GM21825 (cell line): ENCODE results near the gene NIPAL3.
A peak's percentile ranks its signal among the peaks of the same experiment; 100 is the strongest.
"Not testable (repeated sequence)": the region's sequence is repeated elsewhere in the genome, so short reads cannot be mapped to it uniquely, and the experiment has no call there.

ENCODE experiments used
- ATAC-seq: cut with Tn5 transposase; IDR thresholded peaks from one replicate; pipeline ENCODE4 v1.9.1; 2021; ENCODE audit warnings: mild to moderate bottlenecking, moderate library complexity; ENCODE audit not compliant: unreplicated experiment

NIPAL3 gene

GRCh38 chr1:24454673-24455072, 39.1 kb downstream of the NIPAL3 start:
- no peak for ATAC-seq

- no peak for ATAC-seq
Observed at GRCh38 chr1:24455272-24455671, 39.7 kb downstream of the NIPAL3 start.

- ATAC-seq, result no peak
Observed at GRCh38 chr1:24457866-24458265, 42.3 kb downstream of the NIPAL3 start.

GRCh38 chr1:24459551-24460266, 44.1 kb downstream of the NIPAL3 start:
- ATAC-seq, result no peak

GRCh38 chr1:24462128-24462527, 46.5 kb downstream of the NIPAL3 start:
- not testable (repeated sequence) for ATAC-seq

GRCh38 chr1:24463776-24464735, 48.5 kb downstream of the NIPAL3 start:
- ATAC-seq, result no peak

- ATAC-seq, result no peak
Observed at GRCh38 chr1:24465099-24465498, 49.5 kb downstream of the NIPAL3 start.

- no peak for ATAC-seq
Observed at GRCh38 chr1:24465638-24466037, 50.0 kb downstream of the NIPAL3 start.

GRCh38 chr1:24468685-24469316, 53.2 kb downstream of the NIPAL3 start:
- ATAC-seq, result no peak

GRCh38 chr1:24470592-24470991, 55.0 kb downstream of the NIPAL3 start:
- no peak for ATAC-seq

- ATAC-seq, result no peak
Observed at GRCh38 chr1:24472527-24473251, 57.1 kb downstream of the NIPAL3 start.

GRCh38 chr1:24474193-24474592, 58.6 kb downstream of the NIPAL3 start:
- ATAC-seq, result no peak

- no peak for ATAC-seq
Observed at GRCh38 chr1:24475700-24476099, 60.1 kb downstream of the NIPAL3 start.

GRCh38 chr1:24476571-24476970, 61.0 kb downstream of the NIPAL3 start:
- no peak for ATAC-seq

GRCh38 chr1:24477309-24477708, 61.7 kb downstream of the NIPAL3 start:
- ATAC-seq, result no peak

GRCh38 chr1:24481101-24481500, 65.5 kb downstream of the NIPAL3 start:
- ATAC-seq, result peak; percentile 73

- no peak for ATAC-seq
Observed at GRCh38 chr1:24481843-24482610, 66.4 kb downstream of the NIPAL3 start.

- ATAC-seq, result no peak
Observed at GRCh38 chr1:24483441-24483840, 67.8 kb downstream of the NIPAL3 start.

- no peak for ATAC-seq
Observed at GRCh38 chr1:24484199-24484598, 68.6 kb downstream of the NIPAL3 start.
